IPS DF 4.7 (cell line): ENCODE results near the gene SPATA25.
"Not testable (repeated sequence)": the region's sequence is repeated elsewhere in the genome, so short reads cannot be mapped to it uniquely, and the experiment has no call there.

Source experiments
- DNase-seq: peaks from one replicate; pipeline ENCODE4 v3.0.0-alpha.2; 2013; ENCODE audit warnings: low spot score; ENCODE audit errors: extremely low read depth

The SPATA25 gene

GRCh38 chr20:45894797-45895196 lies 7.4 kb upstream of the SPATA25 start:
- DNase-seq = no peak

GRCh38 chr20:45893831-45894230 lies 6.4 kb upstream of the SPATA25 start:
- DNase-seq = no peak

- no peak for DNase-seq
These were observed 5.5 kb upstream of the SPATA25 start for GRCh38 chr20:45892828-45893500.

- DNase-seq = no peak
These were observed 4.8 kb upstream of the SPATA25 start for GRCh38 chr20:45892049-45892825.

DNA sequence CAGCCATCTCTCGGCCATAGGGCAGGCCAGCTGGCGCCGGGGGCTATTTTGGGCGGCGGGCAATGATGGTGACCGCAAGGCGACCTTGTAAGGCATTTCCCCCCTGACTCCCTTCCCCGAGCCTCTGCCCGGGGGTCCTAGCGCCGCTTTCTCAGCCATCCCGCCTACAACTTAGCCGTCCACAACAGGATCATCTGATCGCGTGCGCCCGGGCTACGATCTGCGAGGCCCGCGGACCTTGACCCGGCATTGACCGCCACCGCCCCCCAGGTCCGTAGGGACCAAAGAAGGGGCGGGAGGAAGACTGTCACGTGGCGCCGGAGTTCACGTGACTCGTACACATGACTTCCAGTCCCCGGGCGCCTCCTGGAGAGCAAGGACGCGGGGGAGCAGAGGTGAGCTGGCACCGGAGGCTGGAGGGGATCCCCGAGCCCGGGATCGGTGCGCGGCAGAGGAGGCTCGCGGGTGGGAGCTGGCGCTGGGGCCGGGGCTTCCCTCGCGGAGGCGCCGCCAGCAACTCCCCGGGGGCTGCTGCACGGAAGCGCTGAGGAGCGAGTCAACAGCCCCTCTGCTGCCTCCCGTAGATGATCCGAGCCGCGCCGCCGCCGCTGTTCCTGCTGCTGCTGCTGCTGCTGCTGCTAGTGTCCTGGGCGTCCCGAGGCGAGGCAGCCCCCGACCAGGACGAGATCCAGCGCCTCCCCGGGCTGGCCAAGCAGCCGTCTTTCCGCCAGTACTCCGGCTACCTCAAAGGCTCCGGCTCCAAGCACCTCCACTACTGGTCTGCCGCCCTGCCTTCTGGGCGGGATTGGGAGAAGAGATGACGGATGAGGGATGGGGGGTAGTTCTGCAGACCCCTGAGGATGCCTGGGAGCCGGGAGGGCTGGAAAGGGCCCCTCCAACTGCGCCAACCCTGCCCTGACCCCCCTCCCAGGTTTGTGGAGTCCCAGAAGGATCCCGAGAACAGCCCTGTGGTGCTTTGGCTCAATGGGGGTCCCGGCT lies 3.9 kb upstream of the SPATA25 start, which contains the start of the genes CTSA and NEURL2:
CTSA (plus strand) TSS at position 351 of the 999 bp plus-strand sequence; CDS start at position 585, 234 bp downstream.
NEURL2 (minus strand) TSS at position 224 of the 999 bp plus-strand sequence; CDS start at position 7, 217 bp downstream.
- no peak for DNase-seq

- no peak for DNase-seq
These were observed 2.9 kb upstream of the SPATA25 start for GRCh38 chr20:45890077-45890984.

- no peak for DNase-seq
These were observed 1.3 kb upstream of the SPATA25 start for GRCh38 chr20:45888681-45889080.

DNA sequence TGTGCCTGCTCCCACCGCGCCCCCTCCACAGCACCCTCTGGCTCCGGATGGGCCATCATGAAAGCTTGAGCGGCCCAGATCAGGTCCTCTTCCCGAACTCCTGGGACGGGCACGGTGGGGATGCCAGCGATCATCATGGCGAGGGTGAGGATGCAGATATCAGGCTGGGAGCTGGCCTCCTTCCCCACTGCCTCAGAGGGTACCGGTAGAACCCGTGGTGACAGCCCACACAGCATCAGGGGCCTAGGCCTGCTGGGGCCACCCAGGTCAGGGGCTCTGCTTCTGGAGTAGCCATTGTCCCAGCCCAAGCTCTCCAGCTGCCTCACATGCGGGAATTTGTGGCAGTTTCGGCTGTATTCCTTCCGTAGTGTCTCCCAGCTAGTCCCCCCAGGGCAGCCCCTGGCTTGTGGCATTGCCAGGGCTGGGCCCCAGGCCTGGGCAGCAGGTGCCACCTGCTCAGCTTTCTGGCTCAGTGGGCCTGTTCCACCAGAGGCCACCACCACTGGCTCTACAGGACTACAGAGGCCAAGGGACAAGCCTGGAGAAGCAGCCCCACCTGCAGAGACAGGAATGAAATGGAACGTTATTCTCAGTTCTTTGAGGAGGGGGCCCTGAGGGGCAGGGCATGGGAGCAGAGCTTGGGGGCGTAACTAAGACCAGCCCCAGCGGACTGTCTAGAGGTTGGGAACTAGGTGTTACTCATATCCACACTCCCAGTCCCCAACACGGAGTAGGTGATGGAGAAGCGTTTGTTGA lies 654 bp downstream of the SPATA25 start:
- no peak for DNase-seq

GRCh38 chr20:45883100-45883469 lies 4.3 kb downstream of the SPATA25 start:
- DNase-seq = no peak

- DNase-seq = no peak
These were observed 4.8 kb downstream of the SPATA25 start for GRCh38 chr20:45882469-45883099.

GRCh38 chr20:45880988-45881788 lies 6.2 kb downstream of the SPATA25 start, which contains the start of gene ZSWIM1:
Gene ZSWIM1, plus strand, starts transcription at chr20:45881227. Its CDS starts 1,366 bp downstream, at chr20:45882593.
- DNase-seq = peak; percentile 100

- no peak for DNase-seq
These were observed 9.2 kb downstream of the SPATA25 start for GRCh38 chr20:45878076-45878761.

GRCh38 chr20:45874576-45874975 lies 12.8 kb downstream of the SPATA25 start:
- no peak for DNase-seq

DNA sequence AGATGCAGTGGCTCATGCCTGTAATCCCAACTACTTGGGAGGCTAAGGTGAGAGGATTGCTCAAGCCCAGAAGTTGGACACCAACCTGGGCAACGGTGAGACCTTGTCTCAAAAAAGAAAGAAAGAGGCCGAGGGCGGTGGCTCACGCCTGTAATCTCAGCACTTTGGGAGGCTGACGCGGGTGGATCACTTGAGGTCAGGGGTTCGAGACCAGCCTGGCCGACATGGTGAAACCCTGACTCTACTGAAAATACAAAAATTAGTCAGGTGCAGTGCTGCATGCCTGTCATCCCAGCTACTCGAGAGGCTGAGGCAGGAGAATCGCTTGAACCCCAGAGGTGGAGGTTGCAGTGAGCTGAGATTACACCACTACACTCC lies 13.3 kb downstream of the SPATA25 start:
- not testable (repeated sequence) for DNase-seq

GRCh38 chr20:45873409-45874103 lies 13.9 kb downstream of the SPATA25 start:
- DNase-seq = no peak

- no peak for DNase-seq
These were observed 14.8 kb downstream of the SPATA25 start for GRCh38 chr20:45872626-45873025.

- DNase-seq = no peak
These were observed 19.6 kb downstream of the SPATA25 start for GRCh38 chr20:45867819-45868176.
